Spleen (tissue), 7 donors: Measurements from ENCODE around the gene MARCHF10.

Experiments
- POLR2A ChIP-seq, 3 donors: fragments of 450-650 bp; IDR thresholded peaks; one replicate each; pipeline ENCODE4 v1.5.1; 2017; ENCODE audit warnings: antibody characterized with exemption in 3 of 3, mild to moderate bottlenecking in 1 of 3
- TF ChIP-seq, protein P1 (sequence below), 11 experiments: fragments of 200-600 bp in 7 of 11; fragments of 450-650 bp in 4 of 11; sonication (generic) in 4 of 11; IDR thresholded peaks in 8 of 11; conservative IDR thresholded peaks in 3 of 11; 1 replicate in 7 of 11; 2 replicates in 4 of 11; pipeline versions ENCODE4 v1.4.0 to v1.8.0; 2016 to 2021; ENCODE audit warnings: antibody characterized with exemption in 11 of 11, inconsistent platforms in 4 of 11, mild to moderate bottlenecking in 1 of 11
- donor health status: DM: no; HTN: no; CAD: no; lungs with moderate emphysema.
- donor health status: DM: no; HTN: no; CAD: no.
- donor health status: DM: no; HTN: no; CAD: no.

DNA sequence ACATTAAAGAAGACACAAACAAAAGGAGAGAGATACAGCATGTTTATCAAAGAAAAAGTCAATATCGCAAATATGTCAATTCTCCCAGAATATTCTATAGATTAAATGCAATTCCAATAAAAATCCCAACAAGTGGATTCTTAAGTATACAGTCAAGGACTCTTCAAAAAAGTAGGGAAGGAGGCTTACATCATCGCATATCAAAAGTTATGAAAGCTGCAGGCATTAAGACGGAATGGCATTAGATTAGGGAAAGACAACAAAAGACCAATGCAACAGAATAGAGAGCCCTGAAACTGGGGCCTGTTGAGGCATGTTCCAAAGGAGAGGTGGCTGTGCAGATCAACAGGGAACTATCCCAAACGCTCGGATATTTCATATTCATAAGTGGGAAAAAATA, 76.0 kb downstream of the MARCHF10 start:
- no peak for TF ChIP-seq POLR2A (IDR thresholded peaks at IDR 0.05)
- TF ChIP-seq, protein P1, sequence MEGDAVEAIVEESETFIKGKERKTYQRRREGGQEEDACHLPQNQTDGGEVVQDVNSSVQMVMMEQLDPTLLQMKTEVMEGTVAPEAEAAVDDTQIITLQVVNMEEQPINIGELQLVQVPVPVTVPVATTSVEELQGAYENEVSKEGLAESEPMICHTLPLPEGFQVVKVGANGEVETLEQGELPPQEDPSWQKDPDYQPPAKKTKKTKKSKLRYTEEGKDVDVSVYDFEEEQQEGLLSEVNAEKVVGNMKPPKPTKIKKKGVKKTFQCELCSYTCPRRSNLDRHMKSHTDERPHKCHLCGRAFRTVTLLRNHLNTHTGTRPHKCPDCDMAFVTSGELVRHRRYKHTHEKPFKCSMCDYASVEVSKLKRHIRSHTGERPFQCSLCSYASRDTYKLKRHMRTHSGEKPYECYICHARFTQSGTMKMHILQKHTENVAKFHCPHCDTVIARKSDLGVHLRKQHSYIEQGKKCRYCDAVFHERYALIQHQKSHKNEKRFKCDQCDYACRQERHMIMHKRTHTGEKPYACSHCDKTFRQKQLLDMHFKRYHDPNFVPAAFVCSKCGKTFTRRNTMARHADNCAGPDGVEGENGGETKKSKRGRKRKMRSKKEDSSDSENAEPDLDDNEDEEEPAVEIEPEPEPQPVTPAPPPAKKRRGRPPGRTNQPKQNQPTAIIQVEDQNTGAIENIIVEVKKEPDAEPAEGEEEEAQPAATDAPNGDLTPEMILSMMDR (IDR thresholded peaks at IDR 0.05 in 8 of 11, conservative IDR thresholded peaks at IDR 0.05 in 3 of 11): no peak
